Activated naive CD8-positive, alpha-beta T cell treated with anti-CD3 and anti-CD28 coated beads, Interleukin-2, amount 50 U/mL, for 16 hours (primary cell): Measurements from ENCODE around the gene MYO1G.

Source experiments
- DNase-seq: peaks from one replicate; pipeline ENCODE4 v3.0.0-alpha.2; 2020; ENCODE audit warnings: low read depth, low spot score

MYO1G gene

GRCh38 chr7:44967571-44968446, 11.0 kb downstream of the MYO1G start:
- DNase-seq = no peak

GRCh38 chr7:44966731-44967538, 11.9 kb downstream of the MYO1G start:
- DNase-seq = no peak

- DNase-seq = no peak
These were observed 12.7 kb downstream of the MYO1G start for GRCh38 chr7:44965937-44966730.

- no peak for DNase-seq
These were observed 13.3 kb downstream of the MYO1G start for GRCh38 chr7:44965441-44965903.

- DNase-seq = no peak
These were observed 13.9 kb downstream of the MYO1G start for GRCh38 chr7:44964831-44965440.

- DNase-seq = no peak
These were observed 14.4 kb downstream of the MYO1G start for GRCh38 chr7:44964384-44964830.

GRCh38 chr7:44963364-44964290, 15.2 kb downstream of the MYO1G start:
- no peak for DNase-seq

- DNase-seq = no peak
These were observed 16.1 kb downstream of the MYO1G start for GRCh38 chr7:44962483-44963251.

- no peak for DNase-seq
These were observed 16.9 kb downstream of the MYO1G start for GRCh38 chr7:44961844-44962482.

- DNase-seq = no peak
These were observed 18.7 kb downstream of the MYO1G start for GRCh38 chr7:44960011-44960580.

GRCh38 chr7:44959433-44959951, 19.3 kb downstream of the MYO1G start:
- DNase-seq = no peak

GRCh38 chr7:44958645-44959344, 20.0 kb downstream of the MYO1G start:
- DNase-seq = no peak

- DNase-seq = no peak
These were observed 22.6 kb downstream of the MYO1G start for GRCh38 chr7:44956157-44956766.

- DNase-seq = no peak
These were observed 23.1 kb downstream of the MYO1G start for GRCh38 chr7:44955733-44956132.

GRCh38 chr7:44953156-44953555, 25.7 kb downstream of the MYO1G start:
- no peak for DNase-seq

- no peak for DNase-seq
These were observed 29.5 kb downstream of the MYO1G start for GRCh38 chr7:44949303-44949702.

- DNase-seq = no peak
These were observed 33.3 kb downstream of the MYO1G start for GRCh38 chr7:44945479-44945878.
